Measurements from ENCODE around the gene KLK12. TPM values are rescaled to one million over a fixed set of nuclear protein-coding genes. Genes with fewer than 3 reads are reported as not detected.
A peak's percentile ranks its signal among the peaks of the same experiment; 100 is the strongest.

KLK12 gene
- polyA plus RNA-seq, 1 donor (not counting 4 experiments of a cell fraction or from before 2014, with no cell fraction given), result not detected

DNA sequence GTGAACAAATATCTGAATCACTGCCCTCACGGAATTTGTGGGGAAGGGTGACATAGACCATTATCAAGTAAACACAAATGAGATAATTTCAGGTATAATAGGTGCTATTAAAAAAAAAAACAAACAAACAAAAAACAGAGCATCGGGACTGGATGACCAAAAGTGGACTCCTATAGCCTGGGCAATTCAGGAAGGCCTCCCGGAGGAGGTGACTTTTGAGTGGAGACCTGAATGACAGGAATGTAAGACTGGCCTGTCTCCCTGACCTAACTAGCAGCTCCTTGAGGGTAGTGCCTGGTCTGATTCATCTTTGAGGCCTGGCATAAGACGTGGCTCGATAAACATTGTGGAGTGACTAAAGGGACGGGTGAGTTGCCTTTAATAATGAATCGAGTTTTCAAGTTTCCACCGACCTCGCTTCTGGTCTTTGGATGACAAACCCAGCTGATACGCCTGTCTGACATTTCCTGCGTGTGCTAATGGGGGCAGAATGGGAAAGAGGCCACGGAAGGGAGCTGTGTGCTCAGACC lies 22.1 kb downstream of the KLK12 start:
- Histone ChIP-seq H3K4me3 (ENCODE audit: control insufficient read depth in 2 of 3, extremely low read depth in 1 of 3, insufficient read depth in 2 of 3, low read depth in 1 of 3, low read length in 3 of 3) (no peak overlapping the region), H4K20me1 (ENCODE audit: control insufficient read depth, extremely low read depth, insufficient read depth, low read length) (no peaks in the 10 kb centered on the region), H3K27me3 (ENCODE audit: control insufficient read depth, extremely low read depth, insufficient read depth, low read length) (no peaks in the 10 kb centered on the region), H3K9me1 (ENCODE audit: control insufficient read depth, extremely low read depth, insufficient read depth, low read length) (no peaks in the 10 kb centered on the region), H3K27ac (ENCODE audit: control insufficient read depth, insufficient read depth, low read length) (no peak overlapping the region), H3K9ac (ENCODE audit: control insufficient read depth, extremely low read depth, insufficient read depth, low read length) (no peak overlapping the region), H3K4me2 (ENCODE audit: control insufficient read depth, extremely low read depth, insufficient read depth, low read depth, low read length) (no peak overlapping the region), H3K79me2 (ENCODE audit: control insufficient read depth, insufficient read depth, low read length) (no peaks in the 10 kb centered on the region), H3K9me3 (ENCODE audit: control insufficient read depth, low read depth, low read length) (no peaks in the 10 kb centered on the region), H3K36me3 (ENCODE audit: control insufficient read depth in 2 of 2, extremely low read depth in 1 of 2, insufficient read depth in 2 of 2, low read length in 2 of 2) (peaks cover 7 to 11% of the 10 kb centered on the region in 2 experiments), H3K4me1 (ENCODE audit: control insufficient read depth, extremely low read depth, insufficient read depth, low read length) (peaks cover 34% of the 10 kb centered on the region), H2AFZ (ENCODE audit: control insufficient read depth, low read length) (no peak overlapping the region)
- FAIRE-seq (no peak), DNase-seq (ENCODE audit: low read depth, low spot score) (no peak)
- TF ChIP-seq, protein P1, sequence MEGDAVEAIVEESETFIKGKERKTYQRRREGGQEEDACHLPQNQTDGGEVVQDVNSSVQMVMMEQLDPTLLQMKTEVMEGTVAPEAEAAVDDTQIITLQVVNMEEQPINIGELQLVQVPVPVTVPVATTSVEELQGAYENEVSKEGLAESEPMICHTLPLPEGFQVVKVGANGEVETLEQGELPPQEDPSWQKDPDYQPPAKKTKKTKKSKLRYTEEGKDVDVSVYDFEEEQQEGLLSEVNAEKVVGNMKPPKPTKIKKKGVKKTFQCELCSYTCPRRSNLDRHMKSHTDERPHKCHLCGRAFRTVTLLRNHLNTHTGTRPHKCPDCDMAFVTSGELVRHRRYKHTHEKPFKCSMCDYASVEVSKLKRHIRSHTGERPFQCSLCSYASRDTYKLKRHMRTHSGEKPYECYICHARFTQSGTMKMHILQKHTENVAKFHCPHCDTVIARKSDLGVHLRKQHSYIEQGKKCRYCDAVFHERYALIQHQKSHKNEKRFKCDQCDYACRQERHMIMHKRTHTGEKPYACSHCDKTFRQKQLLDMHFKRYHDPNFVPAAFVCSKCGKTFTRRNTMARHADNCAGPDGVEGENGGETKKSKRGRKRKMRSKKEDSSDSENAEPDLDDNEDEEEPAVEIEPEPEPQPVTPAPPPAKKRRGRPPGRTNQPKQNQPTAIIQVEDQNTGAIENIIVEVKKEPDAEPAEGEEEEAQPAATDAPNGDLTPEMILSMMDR (optimal IDR thresholded peaks at IDR 0.05 in 1 of 3, IDR thresholded peaks at IDR 0.05 in 1 of 3, conservative IDR thresholded peaks at IDR 0.05 in 1 of 3; ENCODE audit: extremely low read depth in 1 of 3, insufficient read depth in 2 of 3, low read length in 3 of 3), result no peak
- no peak for TF ChIP-seq EZH2 (IDR thresholded peaks at IDR 0.05; ENCODE audit: low read length)
- dilution Hi-C loops (cut with MboI; ENCODE audit: extremely low pct_ligation_motif_present, low sequenced_read_pairs), result no loop called here

DNA sequence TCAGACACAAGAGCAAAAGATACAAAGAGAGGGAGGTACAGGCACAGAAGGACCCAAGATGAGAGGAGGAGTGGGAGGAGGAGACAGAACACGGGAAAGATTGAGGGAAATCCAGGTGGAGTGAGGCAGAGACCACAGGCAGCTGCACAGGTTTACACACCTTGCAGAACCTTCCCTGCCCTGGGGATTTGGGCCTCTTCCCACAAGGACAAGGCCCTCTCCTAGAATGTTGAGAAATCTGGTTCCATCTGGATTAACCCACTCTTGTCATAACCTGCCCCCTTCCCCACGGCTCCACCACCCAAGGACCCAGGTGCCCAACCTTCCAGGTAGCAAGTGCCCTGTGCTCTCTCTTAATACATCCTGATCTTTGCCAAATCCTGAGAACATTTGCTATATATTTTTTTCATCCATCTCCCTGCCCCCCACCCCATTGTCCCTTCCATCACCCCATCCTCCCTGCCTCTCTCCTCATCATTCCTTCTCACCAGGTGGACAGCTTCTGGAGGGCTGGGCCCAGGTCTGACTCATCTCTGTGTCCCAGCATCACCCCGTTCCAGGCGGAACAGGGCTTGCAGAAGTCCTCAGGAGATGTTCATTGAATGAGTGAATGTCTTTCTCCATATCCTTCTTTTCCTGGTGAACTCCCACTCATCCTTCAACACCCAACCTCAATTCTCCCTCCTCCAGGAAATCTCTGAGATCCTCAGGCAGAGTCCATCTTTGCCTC lies 24.6 kb downstream of the KLK12 start:
- Histone ChIP-seq H3K9ac (ENCODE audit: control insufficient read depth, extremely low read depth, insufficient read depth, low read length) (peak overlapping the region; percentile 54), H4K20me1 (ENCODE audit: control insufficient read depth, extremely low read depth, insufficient read depth, low read length) (no peaks in the 10 kb centered on the region), H2AFZ (ENCODE audit: control insufficient read depth, low read length) (peak overlapping the region; percentile 50), H3K27me3 (ENCODE audit: control insufficient read depth, extremely low read depth, insufficient read depth, low read length) (no peaks in the 10 kb centered on the region), H3K4me1 (ENCODE audit: control insufficient read depth, extremely low read depth, insufficient read depth, low read length) (peaks cover 38% of the 10 kb centered on the region), H3K27ac (ENCODE audit: control insufficient read depth, insufficient read depth, low read length) (peak overlapping the region; percentile 54), H3K4me3 (ENCODE audit: control insufficient read depth in 2 of 3, extremely low read depth in 1 of 3, insufficient read depth in 2 of 3, low read depth in 1 of 3, low read length in 3 of 3) (peak overlapping the region in 2 of 3 experiments; percentile 30 to 31), H3K79me2 (ENCODE audit: control insufficient read depth, insufficient read depth, low read length) (no peaks in the 10 kb centered on the region), H3K9me1 (ENCODE audit: control insufficient read depth, extremely low read depth, insufficient read depth, low read length) (no peaks in the 10 kb centered on the region), H3K9me3 (ENCODE audit: control insufficient read depth, low read depth, low read length) (no peaks in the 10 kb centered on the region), H3K4me2 (ENCODE audit: control insufficient read depth, extremely low read depth, insufficient read depth, low read depth, low read length) (peak overlapping the region; percentile 62), H3K36me3 (ENCODE audit: control insufficient read depth in 2 of 2, extremely low read depth in 1 of 2, insufficient read depth in 2 of 2, low read length in 2 of 2) (peaks cover 7 to 9% of the 10 kb centered on the region in 2 experiments)
- DNase-seq (ENCODE audit: low read depth, low spot score) (no peak), FAIRE-seq (peak; percentile 98)
- TF ChIP-seq, protein P1 (optimal IDR thresholded peaks at IDR 0.05 in 1 of 3, IDR thresholded peaks at IDR 0.05 in 1 of 3, conservative IDR thresholded peaks at IDR 0.05 in 1 of 3; ENCODE audit: extremely low read depth in 1 of 3, insufficient read depth in 2 of 3, low read length in 3 of 3), result no peak
- TF ChIP-seq EZH2 (IDR thresholded peaks at IDR 0.05; ENCODE audit: low read length), result no peak
- dilution Hi-C loops (cut with MboI; ENCODE audit: extremely low pct_ligation_motif_present, low sequenced_read_pairs), result no loop called here
